ENCODE data around the gene RASAL2.

GRCh38 chr1:178379807-178380206 is 285.9 kb downstream of the RASAL2 start:
- peak; percentile 82 to 87 for TF ChIP-seq CTCF (conservative IDR thresholded peaks at IDR 0.05; ENCODE audit: low read depth in 2 of 2)
- no peak for TF ChIP-seq ZNF114 (CRISPR knock-in tag; IDR thresholded peaks at IDR 0.05)
- no peak for TF ChIP-seq CREB1 (CRISPR knock-in tag; IDR thresholded peaks at IDR 0.05; ENCODE audit: low read depth)
- no peak for TF ChIP-seq REST (IDR thresholded peaks at IDR 0.05; ENCODE audit: unreplicated experiment)
- TF ChIP-seq NANOG (IDR thresholded peaks at IDR 0.05; ENCODE audit: borderline replicate concordance): no peak

Data from GM23338 (cell line).